ENCODE data around the gene FAM83E.

Gene FAM83E

DNA sequence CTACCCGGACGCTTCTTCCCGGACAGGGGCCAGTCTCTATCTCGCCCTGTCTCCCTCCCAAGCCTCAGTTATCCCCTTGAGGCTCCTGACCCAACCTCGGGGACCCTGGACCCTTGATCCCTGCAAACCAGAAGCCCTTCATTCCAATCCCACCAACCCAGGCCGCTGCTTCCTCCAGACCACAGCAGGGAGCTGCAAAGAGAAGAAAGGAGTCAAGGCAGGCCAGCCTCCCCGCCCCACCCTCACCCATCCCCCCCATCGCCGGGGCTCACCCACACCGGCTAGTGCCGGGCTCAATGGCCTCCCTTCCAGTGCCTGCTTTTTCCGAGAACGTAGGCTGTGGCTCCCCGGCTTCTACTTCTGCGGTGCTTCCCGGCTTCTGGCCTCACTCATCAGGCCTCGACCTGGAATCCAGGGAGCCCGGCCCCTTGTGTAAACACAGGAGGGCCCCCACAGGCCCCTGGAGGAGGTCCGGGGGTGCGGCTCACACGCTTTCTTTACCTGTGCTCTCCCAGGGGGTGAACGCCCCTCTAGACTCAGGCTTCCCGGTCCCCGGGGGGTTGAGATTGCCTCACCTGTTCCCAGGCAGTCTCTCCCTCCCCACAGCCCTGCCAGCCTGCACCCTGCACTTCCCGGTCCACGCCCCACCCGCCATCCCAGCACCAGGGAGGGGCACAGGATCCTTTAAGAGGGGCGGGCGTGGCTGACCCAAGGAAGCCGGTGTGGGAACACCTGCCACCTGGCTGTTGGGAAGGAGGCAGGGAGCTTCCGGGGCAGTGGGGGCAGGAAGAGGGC lies at the start of gene FAM83E:
Gene FAM83E (minus strand): TSS at position 641 of the 795 bp plus-strand sequence. CDS start 1,704 bp downstream, outside the sequence.
- H3K4me3 ChIP-seq (ENCODE audit: low read depth, low read length) = no peak within 1 kb of the TSS
- DNase-seq (ENCODE audit: low read depth, low spot score) = no peak
- POLR2A ChIA-PET = interaction anchor here (0.9 kb wide), 2 partner anchors 9 to 46 kb away, joined by 3 to 5 read pairs; no protein-coding TSS in a partner anchor
- TF ChIP-seq, protein P1, sequence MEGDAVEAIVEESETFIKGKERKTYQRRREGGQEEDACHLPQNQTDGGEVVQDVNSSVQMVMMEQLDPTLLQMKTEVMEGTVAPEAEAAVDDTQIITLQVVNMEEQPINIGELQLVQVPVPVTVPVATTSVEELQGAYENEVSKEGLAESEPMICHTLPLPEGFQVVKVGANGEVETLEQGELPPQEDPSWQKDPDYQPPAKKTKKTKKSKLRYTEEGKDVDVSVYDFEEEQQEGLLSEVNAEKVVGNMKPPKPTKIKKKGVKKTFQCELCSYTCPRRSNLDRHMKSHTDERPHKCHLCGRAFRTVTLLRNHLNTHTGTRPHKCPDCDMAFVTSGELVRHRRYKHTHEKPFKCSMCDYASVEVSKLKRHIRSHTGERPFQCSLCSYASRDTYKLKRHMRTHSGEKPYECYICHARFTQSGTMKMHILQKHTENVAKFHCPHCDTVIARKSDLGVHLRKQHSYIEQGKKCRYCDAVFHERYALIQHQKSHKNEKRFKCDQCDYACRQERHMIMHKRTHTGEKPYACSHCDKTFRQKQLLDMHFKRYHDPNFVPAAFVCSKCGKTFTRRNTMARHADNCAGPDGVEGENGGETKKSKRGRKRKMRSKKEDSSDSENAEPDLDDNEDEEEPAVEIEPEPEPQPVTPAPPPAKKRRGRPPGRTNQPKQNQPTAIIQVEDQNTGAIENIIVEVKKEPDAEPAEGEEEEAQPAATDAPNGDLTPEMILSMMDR (IDR thresholded peaks at IDR 0.05; ENCODE audit: insufficient read depth, low read length, missing control alignments) = no peak
- CTCF ChIA-PET = interaction anchor here (1.0 to 6.1 kb wide), 5 partner anchors 9 to 173 kb away, joined by 3 to 22 read pairs (median 5); no protein-coding TSS in a partner anchor

DNA sequence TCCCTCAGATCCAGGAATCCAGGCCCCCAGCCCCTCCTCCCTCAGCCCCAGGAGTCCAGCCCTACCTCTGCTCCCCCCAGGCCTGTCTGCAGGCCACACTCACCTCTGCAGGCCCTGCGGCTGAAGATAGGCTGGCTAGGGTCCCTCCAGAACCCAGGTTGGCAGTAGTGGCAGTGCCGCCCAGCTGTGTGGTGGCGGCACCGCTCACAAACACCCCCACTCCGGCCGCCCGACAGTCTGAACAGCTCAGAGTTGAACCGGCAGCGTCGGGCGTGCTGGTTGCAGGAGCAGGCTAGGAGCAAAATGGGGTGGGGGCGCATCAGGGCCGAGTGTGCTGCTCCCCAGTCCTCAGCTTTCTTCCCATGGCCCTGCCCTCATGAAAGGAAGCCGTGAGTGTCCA lies 49.6 kb upstream of the FAM83E start:
- DNase-seq (ENCODE audit: low read depth, low spot score) = no peak
- CTCF ChIA-PET = interaction anchor here (1.0 to 6.5 kb wide), 2 partner anchors 10 to 13 kb away, joined by 4 to 58 read pairs; no protein-coding TSS in a partner anchor
- POLR2A ChIA-PET = no interaction called here
- H3K4me3 ChIP-seq (ENCODE audit: low read depth, low read length) = no peak overlapping the region
- TF ChIP-seq, protein P1 (IDR thresholded peaks at IDR 0.05; ENCODE audit: insufficient read depth, low read length, missing control alignments) = no peak

DNA sequence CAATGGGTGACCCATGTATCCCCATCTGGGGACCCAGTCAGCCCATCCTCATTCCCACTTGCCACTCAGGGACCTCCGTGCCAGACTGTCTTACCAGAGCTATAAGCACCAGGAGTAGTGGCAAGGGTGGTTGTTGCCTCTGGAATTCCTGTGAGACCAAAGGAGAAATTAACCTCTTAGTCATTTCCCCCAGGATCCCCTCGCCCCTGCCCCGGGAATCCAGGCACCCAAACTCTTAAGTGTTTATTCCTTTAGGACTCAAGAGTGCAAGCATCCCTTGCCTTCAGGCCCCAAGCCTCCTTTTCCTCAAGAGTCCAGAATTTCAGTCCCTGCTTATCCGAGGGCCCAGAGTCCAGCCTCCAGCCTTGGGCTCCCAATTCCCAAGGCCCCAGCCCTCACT lies 48.8 kb upstream of the FAM83E start:
- H3K4me3 ChIP-seq (ENCODE audit: low read depth, low read length) = no peak overlapping the region
- DNase-seq (ENCODE audit: low read depth, low spot score) = no peak
- POLR2A ChIA-PET = no interaction called here
- TF ChIP-seq, protein P1 (IDR thresholded peaks at IDR 0.05; ENCODE audit: insufficient read depth, low read length, missing control alignments) = no peak
- CTCF ChIA-PET = interaction anchor here (1.4 to 6.5 kb wide), 2 partner anchors 11 to 26 kb away, joined by 3 to 58 read pairs; no protein-coding TSS in a partner anchor

DNA sequence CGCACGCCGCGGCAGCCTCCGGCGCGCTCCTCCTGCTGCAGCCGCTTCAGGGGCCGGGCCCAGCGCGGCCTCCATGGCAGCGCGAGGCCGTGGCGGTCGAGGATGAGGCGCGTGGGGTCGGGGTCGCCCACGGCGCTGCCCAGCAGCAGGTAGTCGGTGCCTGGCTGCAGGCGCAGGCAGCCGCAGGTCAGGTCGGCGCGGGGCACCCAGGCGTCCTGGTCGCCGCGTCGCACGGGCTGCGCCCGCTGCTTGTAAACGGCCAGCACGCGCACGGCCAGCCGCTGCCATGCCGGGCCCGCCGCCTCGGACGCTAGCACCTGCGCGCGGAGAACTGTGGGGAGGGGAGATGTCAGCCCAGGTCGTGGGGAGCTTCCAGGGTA lies 46.8 kb upstream of the FAM83E start:
- TF ChIP-seq, protein P1 (IDR thresholded peaks at IDR 0.05; ENCODE audit: insufficient read depth, low read length, missing control alignments) = no peak
- ChIA-PET POLR2A (no interaction called here), CTCF (interaction anchor here (1.5 to 6.5 kb wide), 2 partner anchors 13 to 17 kb away, joined by 5 to 58 read pairs; no protein-coding TSS in a partner anchor)
- H3K4me3 ChIP-seq (ENCODE audit: low read depth, low read length) = no peak overlapping the region
- DNase-seq (ENCODE audit: low read depth, low spot score) = no peak

DNA sequence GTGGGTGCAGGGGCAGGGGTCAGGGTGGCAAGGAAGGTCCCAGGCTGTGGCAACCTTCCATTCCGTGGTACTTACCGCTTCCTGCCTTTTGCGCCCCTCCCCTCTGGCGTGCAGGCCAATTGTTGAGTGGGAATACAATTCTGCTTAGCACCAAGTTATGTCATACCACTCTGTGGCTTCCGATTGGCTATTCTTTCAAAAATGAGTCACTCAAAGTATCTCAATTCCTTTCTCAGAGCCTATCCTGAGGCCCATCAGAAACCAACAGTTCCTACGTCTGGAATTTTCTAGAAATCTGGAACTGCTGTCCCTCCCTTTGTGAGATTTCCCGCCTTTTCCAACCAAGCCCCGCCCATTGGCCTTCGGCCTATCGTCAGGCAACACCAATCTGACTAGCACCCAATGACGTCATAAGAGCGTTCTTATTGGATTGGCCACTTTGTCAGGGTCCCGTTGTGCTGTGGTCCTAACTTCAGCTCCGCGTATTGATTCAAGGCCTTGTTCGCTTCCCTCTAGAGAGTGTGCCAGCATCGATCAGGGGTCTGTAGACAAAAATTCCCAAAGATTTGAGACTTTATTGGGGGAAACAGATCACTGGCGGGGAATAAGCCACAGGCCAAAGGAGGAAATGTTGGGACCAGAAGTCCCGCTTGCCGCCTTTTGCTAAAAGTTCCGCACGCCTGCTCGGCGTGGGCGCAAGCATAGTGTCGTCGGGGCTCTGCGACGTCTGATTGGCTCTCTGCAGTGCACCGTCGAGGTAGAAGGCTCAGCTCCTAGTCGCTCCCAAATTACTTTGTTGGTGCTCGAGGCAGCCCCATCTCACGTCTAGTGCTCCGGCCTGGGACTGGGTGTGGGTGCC lies 46.2 kb upstream of the FAM83E start:
- no peak overlapping the region for H3K4me3 ChIP-seq (ENCODE audit: low read depth, low read length)
- ChIA-PET CTCF (interaction anchor here (0.8 to 6.5 kb wide), 2 partner anchors 11 to 14 kb away, joined by 3 to 58 read pairs; no protein-coding TSS in a partner anchor), POLR2A (no interaction called here)
- DNase-seq (ENCODE audit: low read depth, low spot score) = no peak
- TF ChIP-seq, protein P1 (IDR thresholded peaks at IDR 0.05; ENCODE audit: insufficient read depth, low read length, missing control alignments) = no peak

Data from AG04449 (cell line).